SK-N-SH (cell line): ENCODE data around the gene BRD3. TPM values are rescaled to one million over a fixed set of nuclear protein-coding genes. Genes with fewer than 3 reads are reported as not detected.

ENCODE experiments used
- CTCF ChIA-PET: fragments of 300-600, 350-600 bp; formaldehyde crosslinking; extraction: SDS; loops from one replicate; lab custom pipeline; 2021; lab: Yijun Ruan, JAX
- POLR2A ChIA-PET: fragments of 350-600 bp; sonication (Branson Sonifier 250); formaldehyde crosslinking; extraction: SDS; loops from one replicate; lab custom pipeline; 2020; ENCODE audit warnings: antibody characterized with exemption, inconsistent platforms; lab: Yijun Ruan, JAX
- DNase-seq: peaks from one replicate; pipeline ENCODE4 v3.0.0; 2012
- H2AFZ ChIP-seq: fragments of 200-600 bp; sonication (generic); 2 replicates; pipeline ENCODE4 v1.8.1; 2016; ENCODE audit warnings: antibody characterized with exemption, mild to moderate bottlenecking, low read depth
- H3F3A ChIP-seq: fragments of 200-600 bp; sonication (generic); replicated peaks from 2 replicates; pipeline ENCODE3; 2016; ENCODE audit warnings: antibody characterized with exemption, mild to moderate bottlenecking; ENCODE audit not compliant: insufficient read depth
- H3K27ac ChIP-seq, 2 experiments: fragments of 200-500 bp in 1 of 2; fragments of 200-600 bp in 1 of 2; sonication (Bioruptor generic) in 1 of 2; sonication (generic), shearing (Covaris generic) in 1 of 2; 2 replicates each; pipeline versions ENCODE4 v1.5.1 to v1.6.1; 2014 to 2016; ENCODE audit warnings: low read depth in 2 of 2, inconsistent platforms in 1 of 2, low read length in 1 of 2, mild to moderate bottlenecking in 1 of 2, mixed read lengths in 1 of 2
- H3K27me3 ChIP-seq: fragments of 200-600 bp; sonication (generic), shearing (Covaris generic); 2 replicates; pipeline ENCODE4 v1.6.1; 2016; ENCODE audit warnings: mixed run types; ENCODE audit not compliant: insufficient read depth
- H3K36me3 ChIP-seq, 2 experiments: fragments of 200-500 bp in 1 of 2; fragments of 200-600 bp in 1 of 2; sonication (Bioruptor generic) in 1 of 2; sonication (generic) in 1 of 2; replicated peaks in 1 of 2; 2 replicates each; pipeline versions ENCODE3 to v1.5.1; 2014 to 2016; ENCODE audit warnings: low read length in 1 of 2, mild to moderate bottlenecking in 1 of 2; ENCODE audit not compliant: insufficient read depth in 2 of 2, control insufficient read depth in 1 of 2
- H3K4me1 ChIP-seq, 2 experiments: fragments of 200-500 bp in 1 of 2; fragments of 200-600 bp in 1 of 2; sonication (Bioruptor generic) in 1 of 2; sonication (generic), shearing (Covaris generic) in 1 of 2; 2 replicates each; pipeline versions ENCODE4 v1.5.1 to v1.6.1; 2014 to 2016; ENCODE audit warnings: low read depth in 1 of 2, low read length in 1 of 2, mixed run types in 1 of 2; ENCODE audit not compliant: insufficient read depth in 2 of 2, control insufficient read depth in 1 of 2
- H3K4me2 ChIP-seq: fragments of 200-600 bp; sonication (generic), shearing (Covaris generic); 2 replicates; pipeline ENCODE4 v1.6.1; 2017; ENCODE audit warnings: mixed run types
- H3K4me3 ChIP-seq, 2 experiments: fragments of 200-500 bp in 1 of 2; fragments of 200-600 bp in 1 of 2; sonication (Bioruptor generic) in 1 of 2; sonication (generic), shearing (Covaris generic) in 1 of 2; 2 replicates each; pipeline versions ENCODE4 v1.5.1 to v1.8.1; 2014 to 2016; ENCODE audit warnings: low read depth in 2 of 2, inconsistent platforms in 1 of 2, low read length in 1 of 2, mild to moderate bottlenecking in 1 of 2, mixed read lengths in 1 of 2, moderate library complexity in 1 of 2
- H3K79me2 ChIP-seq: fragments of 200-600 bp; sonication (generic); 2 replicates; pipeline ENCODE4 v1.8.1; 2017; ENCODE audit warnings: mild to moderate bottlenecking; ENCODE audit not compliant: insufficient read depth
- H3K9ac ChIP-seq: fragments of 200-600 bp; sonication (generic); 2 replicates; pipeline ENCODE4 v1.6.1; 2017; ENCODE audit warnings: mixed run types
- H3K9me2 ChIP-seq: fragments of 200-600 bp; sonication (generic); 2 replicates; pipeline ENCODE4 v1.6.1; 2017; ENCODE audit warnings: mixed run types
- H3K9me3 ChIP-seq: fragments of 200-600 bp; sonication (generic); 2 replicates; pipeline ENCODE4 v1.6.1; 2017; ENCODE audit warnings: mixed run types, mild to moderate bottlenecking, moderate library complexity
- H4K20me1 ChIP-seq: fragments of 200-600 bp; sonication (generic); 2 replicates; pipeline ENCODE4 v1.6.1; 2017; ENCODE audit warnings: mild to moderate bottlenecking, mixed run types; ENCODE audit not compliant: insufficient read depth
- CHD2 ChIP-seq: fragments of 150-350 bp; IDR thresholded peaks from 2 replicates; pipeline ENCODE4 v1.6.1; 2018; ENCODE audit warnings: low read length; ENCODE audit not compliant: partially characterized antibody
- ELF1 ChIP-seq: IDR thresholded peaks from 2 replicates; pipeline ENCODE4 v1.4.0; 2012
- FOSL2 ChIP-seq: IDR thresholded peaks from 2 replicates; pipeline ENCODE4 v1.4.0; 2012; ENCODE audit warnings: low read depth, mild to moderate bottlenecking, moderate library complexity, borderline replicate concordance
- FOXM1 ChIP-seq: IDR thresholded peaks from 2 replicates; pipeline ENCODE4 v1.4.0; 2012; ENCODE audit warnings: low read depth, mild to moderate bottlenecking
- GABPA ChIP-seq: IDR thresholded peaks from 2 replicates; pipeline ENCODE4 v1.4.0; 2012; ENCODE audit warnings: low read depth, mild to moderate bottlenecking
- GATA2 ChIP-seq: sonication (generic); formaldehyde crosslinking; IDR thresholded peaks from 2 replicates; pipeline ENCODE4 v1.5.0; 2020; ENCODE audit warnings: mild to moderate bottlenecking, missing genetic modification reagents
- JUND ChIP-seq: IDR thresholded peaks from 2 replicates; pipeline ENCODE4 v1.4.0; 2012
- NFIC ChIP-seq: IDR thresholded peaks from 2 replicates; pipeline ENCODE4 v1.4.0; 2012; ENCODE audit warnings: borderline replicate concordance
- NRF1 ChIP-seq: IDR thresholded peaks from 2 replicates; pipeline ENCODE4 v1.6.1; 2012; ENCODE audit warnings: low read depth, mild to moderate bottlenecking, low read length
- RCOR1 ChIP-seq: fragments of 150-350 bp; IDR thresholded peaks from 2 replicates; pipeline ENCODE4 v1.6.1; 2017; ENCODE audit warnings: antibody characterized with exemption, low read length
- REST ChIP-seq: IDR thresholded peaks from 2 replicates; pipeline ENCODE4 v1.6.1; 2012; ENCODE audit warnings: mild to moderate bottlenecking, low read depth, low read length, moderate library complexity
- RFX5 ChIP-seq: IDR thresholded peaks from 2 replicates; pipeline ENCODE4 v1.6.1; 2012; ENCODE audit warnings: mild to moderate bottlenecking, improper control_type of control experiment, low read length
- RXRA ChIP-seq: IDR thresholded peaks from 2 replicates; pipeline ENCODE4 v1.4.0; 2012; ENCODE audit warnings: low read depth, mild to moderate bottlenecking, borderline replicate concordance
- SIN3A ChIP-seq: IDR thresholded peaks from 2 replicates; pipeline ENCODE4 v1.6.1; 2012; ENCODE audit warnings: low read depth, mild to moderate bottlenecking, low read length, moderate library complexity, borderline replicate concordance
- SMC3 ChIP-seq: IDR thresholded peaks from 2 replicates; pipeline ENCODE4 v1.6.1; 2012; ENCODE audit warnings: low read depth, low read length, improper control_type of control experiment
- TAF1 ChIP-seq: IDR thresholded peaks from 2 replicates; pipeline ENCODE4 v1.6.1; 2012; ENCODE audit warnings: low read depth, mild to moderate bottlenecking, low read length, moderate library complexity, borderline replicate concordance
- TCF12 ChIP-seq: IDR thresholded peaks from 2 replicates; pipeline ENCODE4 v1.4.0; 2012
- USF1 ChIP-seq: IDR thresholded peaks from 2 replicates; pipeline ENCODE4 v1.4.0; 2012; ENCODE audit warnings: low read depth, borderline replicate concordance
- USF2 ChIP-seq: fragments of 150-350 bp; IDR thresholded peaks from 2 replicates; pipeline ENCODE4 v1.6.1; 2017; ENCODE audit warnings: antibody characterized with exemption, low read length, low read depth, borderline replicate concordance
- WGBS: methylation state at CpG from one replicate; pipeline ENCODE4 v1.1.6; 2017; ENCODE audit warnings: low lambda C conversion rate; 5-methylcytosine and 5-hydroxymethylcytosine counted together
- polyA plus RNA-seq, 3 experiments: library from polyadenylated mRNA; depleted of rRNA; stranded (reverse); fragments of >200 nt; gene quantifications; 2 replicates each; pipeline ENCODE4 v1.2.3, GENCODE V29; 2012

BRD3 gene
- polyA plus RNA-seq, 1 of the 3 experiments (the other 2 are of a cell fraction): 11.4 TPM

GRCh38 chr9:134031783-134032182 is 36.0 kb downstream of the BRD3 start:
- Histone ChIP-seq H3K4me2 (no peak overlapping the region), H3K9ac (no peak overlapping the region), H3F3A (peaks cover 18% of the 10 kb centered on the region), H3K27ac (no peak overlapping the region), H3K27me3 (no peaks in the 10 kb centered on the region), H3K4me1 (peaks cover 0 to 4% of the 10 kb centered on the region in 2 experiments; a peak in 1 of 4 replicates), H3K4me3 (no peak overlapping the region), H3K36me3 (peaks cover 16 to 79% of the 10 kb centered on the region in 2 experiments), H3K9me2 (no peaks in the 10 kb centered on the region), H3K79me2 (peaks cover under 1% of the 10 kb centered on the region; the same call in 1 of the 2 replicates), H4K20me1 (no peaks in the 10 kb centered on the region), H2AFZ (no peak overlapping the region), H3K9me3 (no peaks in the 10 kb centered on the region)
- WGBS: 95% methylated on average over 5 of the region's 14 CpGs
- no peak for DNase-seq
- no peak for TF ChIP-seq USF1
- ChIA-PET POLR2A (no interaction called here), CTCF (no interaction called here)

GRCh38 chr9:134030821-134031470 is 36.9 kb downstream of the BRD3 start:
- Histone ChIP-seq H3K9me2 (no peaks in the 10 kb centered on the region), H3K79me2 (peaks cover 6% of the 10 kb centered on the region; the same call in 1 of the 2 replicates), H3K27me3 (no peaks in the 10 kb centered on the region), H3K36me3 (peaks cover 12 to 76% of the 10 kb centered on the region in 2 experiments), H3K4me2 (no peak overlapping the region), H3K4me1 (peaks cover 0 to 12% of the 10 kb centered on the region in 2 experiments; a peak in 1 of 4 replicates), H2AFZ (no peak overlapping the region), H3K4me3 (no peak overlapping the region), H3K9ac (no peak overlapping the region), H4K20me1 (no peaks in the 10 kb centered on the region), H3F3A (peaks cover 18% of the 10 kb centered on the region), H3K27ac (no peak overlapping the region), H3K9me3 (no peaks in the 10 kb centered on the region)
- no peak for TF ChIP-seq RCOR1
- TF ChIP-seq JUND: no peak
- TF ChIP-seq RXRA: no peak
- TF ChIP-seq NFIC: no peak
- TF ChIP-seq SMC3: no peak
- TF ChIP-seq TCF12: no peak
- TF ChIP-seq GABPA: no peak
- TF ChIP-seq ELF1: no peak
- no peak for TF ChIP-seq RFX5
- TF ChIP-seq FOXM1: no peak
- TF ChIP-seq CHD2: no peak
- no peak for TF ChIP-seq REST
- TF ChIP-seq GATA2: no peak
- no peak for TF ChIP-seq SIN3A
- TF ChIP-seq TAF1: no peak
- TF ChIP-seq USF1: no peak
- TF ChIP-seq FOSL2: no peak
- no peak for TF ChIP-seq USF2
- TF ChIP-seq NRF1: no peak
- POLR2A ChIA-PET: no interaction called here
- CTCF ChIA-PET: no interaction called here
- WGBS: 97% methylated on average over 29 of the region's 29 CpGs
- DNase-seq: no peak
